HFF-Myc (cell line): ENCODE measurements around the gene ADSS1.

Experiments used
- DNase-seq: peaks from one replicate; pipeline ENCODE4 v3.0.0-alpha.2; 2011; ENCODE audit warnings: low read depth; ENCODE audit errors: extremely low read depth
- H3K4me3 ChIP-seq: replicated peaks from 2 replicates; pipeline ENCODE4 v1.5.1; 2011; ENCODE audit warnings: low read depth, mild to moderate bottlenecking, control low read depth, low read length
- TF ChIP-seq, protein P1 (sequence below): IDR thresholded peaks from 2 replicates; pipeline ENCODE4 v1.5.1; 2012; ENCODE audit warnings: mild to moderate bottlenecking, low read depth, low read length, control low read depth; ENCODE audit errors: missing control alignments

ADSS1 gene

DNA sequence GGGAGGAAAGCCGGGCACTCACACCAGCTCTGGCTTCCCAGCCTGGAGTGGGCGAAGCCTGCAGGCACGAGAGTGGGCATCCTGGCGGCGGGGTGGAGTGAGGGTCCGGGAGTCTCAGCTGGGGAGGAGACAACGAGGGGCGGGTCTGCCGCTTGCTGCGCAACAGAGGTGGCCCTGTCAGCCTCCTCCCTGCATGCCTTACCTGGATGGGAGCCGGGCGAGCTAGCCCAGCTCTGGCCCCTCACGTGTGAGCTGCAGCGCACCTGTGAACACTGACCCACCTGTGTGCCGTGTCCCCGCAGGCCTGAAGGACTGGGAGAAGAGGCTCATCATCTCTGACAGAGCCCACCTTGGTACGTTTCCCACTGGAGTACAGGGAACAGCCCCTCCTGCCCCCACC lies 15.0 kb downstream of the ADSS1 start:
- DNase-seq = no peak
- H3K4me3 ChIP-seq = no peak overlapping the region
- TF ChIP-seq, protein P1, sequence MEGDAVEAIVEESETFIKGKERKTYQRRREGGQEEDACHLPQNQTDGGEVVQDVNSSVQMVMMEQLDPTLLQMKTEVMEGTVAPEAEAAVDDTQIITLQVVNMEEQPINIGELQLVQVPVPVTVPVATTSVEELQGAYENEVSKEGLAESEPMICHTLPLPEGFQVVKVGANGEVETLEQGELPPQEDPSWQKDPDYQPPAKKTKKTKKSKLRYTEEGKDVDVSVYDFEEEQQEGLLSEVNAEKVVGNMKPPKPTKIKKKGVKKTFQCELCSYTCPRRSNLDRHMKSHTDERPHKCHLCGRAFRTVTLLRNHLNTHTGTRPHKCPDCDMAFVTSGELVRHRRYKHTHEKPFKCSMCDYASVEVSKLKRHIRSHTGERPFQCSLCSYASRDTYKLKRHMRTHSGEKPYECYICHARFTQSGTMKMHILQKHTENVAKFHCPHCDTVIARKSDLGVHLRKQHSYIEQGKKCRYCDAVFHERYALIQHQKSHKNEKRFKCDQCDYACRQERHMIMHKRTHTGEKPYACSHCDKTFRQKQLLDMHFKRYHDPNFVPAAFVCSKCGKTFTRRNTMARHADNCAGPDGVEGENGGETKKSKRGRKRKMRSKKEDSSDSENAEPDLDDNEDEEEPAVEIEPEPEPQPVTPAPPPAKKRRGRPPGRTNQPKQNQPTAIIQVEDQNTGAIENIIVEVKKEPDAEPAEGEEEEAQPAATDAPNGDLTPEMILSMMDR = no peak

DNA sequence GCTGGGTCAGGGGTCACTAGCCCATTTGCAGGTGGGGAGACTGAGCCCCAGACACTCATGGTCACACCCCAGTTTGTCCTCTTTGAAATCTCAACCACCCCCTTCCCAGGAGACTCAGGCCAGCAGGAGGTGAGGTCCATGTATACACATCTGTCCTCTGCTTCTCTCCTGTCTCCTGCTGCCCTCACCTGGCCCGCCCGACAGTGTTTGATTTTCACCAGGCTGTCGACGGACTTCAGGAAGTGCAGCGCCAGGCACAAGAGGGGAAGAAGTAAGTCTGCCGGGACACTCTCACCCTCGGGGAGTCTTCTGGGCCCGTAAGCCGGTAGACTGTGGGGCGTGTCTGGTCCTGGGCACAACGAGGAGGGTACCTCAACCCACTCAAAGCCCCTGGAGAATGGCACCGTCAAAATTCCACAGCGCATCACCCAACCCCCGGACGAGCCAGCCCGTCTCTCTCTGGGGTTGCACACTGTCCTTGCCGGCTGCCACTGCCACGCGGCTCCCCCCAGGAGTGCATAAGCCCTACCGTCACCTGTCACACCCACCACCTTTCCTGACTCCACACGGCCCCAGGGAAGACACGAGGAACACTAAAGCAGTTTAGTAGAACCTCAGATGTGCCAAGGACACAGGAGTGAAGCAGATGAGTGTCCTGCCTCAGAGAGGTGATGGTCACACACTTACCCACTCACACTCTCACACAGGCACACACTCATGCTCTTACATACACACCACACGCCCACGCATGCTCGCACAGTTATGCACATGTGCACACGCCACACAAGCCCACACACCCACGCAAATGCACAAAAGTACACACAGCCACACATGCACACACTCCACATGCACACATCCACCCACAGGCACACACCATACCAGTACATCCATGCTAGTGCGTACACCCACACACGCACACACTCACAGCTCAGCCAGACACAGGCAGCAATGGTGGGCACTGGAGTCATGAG lies 15.8 kb downstream of the ADSS1 start:
- TF ChIP-seq, protein P1 = no peak
- no peak for DNase-seq
- H3K4me3 ChIP-seq = no peak overlapping the region

DNA sequence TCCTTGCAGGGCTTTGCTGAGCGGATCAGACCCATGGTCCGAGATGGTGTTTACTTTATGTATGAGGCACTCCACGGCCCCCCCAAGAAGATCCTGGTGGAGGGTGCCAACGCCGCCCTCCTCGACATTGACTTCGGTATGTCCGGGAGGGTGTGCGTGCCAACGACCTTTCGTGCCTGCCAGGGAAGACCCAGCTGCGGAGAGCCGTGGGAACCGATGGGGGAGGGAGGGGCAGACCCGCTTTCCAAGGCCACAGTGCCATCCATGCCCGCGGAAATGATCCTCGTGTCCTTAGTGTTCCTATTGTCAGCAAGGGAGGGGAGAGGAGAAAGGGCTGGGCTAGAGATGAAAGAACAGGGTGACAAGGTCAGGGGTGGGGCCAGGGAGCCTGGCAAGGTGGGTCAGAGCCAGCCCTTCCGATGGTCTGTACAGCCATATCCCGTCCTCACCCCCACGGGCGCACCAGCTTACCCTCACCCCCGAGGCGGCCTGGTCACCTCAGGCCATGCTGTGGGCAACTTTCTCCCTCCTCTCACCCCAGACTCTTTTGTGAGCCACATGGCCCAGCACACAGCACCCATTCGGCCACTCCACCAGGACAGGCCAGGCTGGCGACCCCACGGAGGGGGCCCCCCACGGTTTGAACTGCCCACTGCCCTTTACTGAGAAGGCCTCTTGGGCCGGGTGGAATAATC lies 17.2 kb downstream of the ADSS1 start:
- no peak for DNase-seq
- H3K4me3 ChIP-seq = no peak overlapping the region
- TF ChIP-seq, protein P1 = no peak

DNA sequence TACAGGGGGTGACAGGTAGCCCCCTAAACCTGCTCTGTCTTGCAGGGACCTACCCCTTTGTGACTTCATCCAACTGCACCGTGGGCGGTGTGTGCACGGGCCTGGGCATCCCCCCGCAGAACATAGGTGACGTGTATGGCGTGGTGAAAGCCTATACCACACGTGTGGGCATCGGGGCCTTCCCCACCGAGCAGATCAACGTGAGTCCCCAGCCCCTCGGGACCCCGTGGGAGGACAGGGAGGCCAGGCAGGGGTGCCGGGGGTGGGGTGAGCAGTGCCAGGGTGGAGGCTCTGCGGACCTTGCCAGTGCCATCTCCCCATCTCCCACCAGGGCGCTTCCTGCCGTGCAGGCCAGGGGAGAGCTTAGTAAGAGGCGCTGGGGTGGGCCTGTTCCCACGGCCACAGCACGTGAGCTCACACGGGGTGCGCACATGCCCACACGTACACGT lies 17.8 kb downstream of the ADSS1 start:
- no peak overlapping the region for H3K4me3 ChIP-seq
- TF ChIP-seq, protein P1 = no peak
- DNase-seq = no peak

DNA sequence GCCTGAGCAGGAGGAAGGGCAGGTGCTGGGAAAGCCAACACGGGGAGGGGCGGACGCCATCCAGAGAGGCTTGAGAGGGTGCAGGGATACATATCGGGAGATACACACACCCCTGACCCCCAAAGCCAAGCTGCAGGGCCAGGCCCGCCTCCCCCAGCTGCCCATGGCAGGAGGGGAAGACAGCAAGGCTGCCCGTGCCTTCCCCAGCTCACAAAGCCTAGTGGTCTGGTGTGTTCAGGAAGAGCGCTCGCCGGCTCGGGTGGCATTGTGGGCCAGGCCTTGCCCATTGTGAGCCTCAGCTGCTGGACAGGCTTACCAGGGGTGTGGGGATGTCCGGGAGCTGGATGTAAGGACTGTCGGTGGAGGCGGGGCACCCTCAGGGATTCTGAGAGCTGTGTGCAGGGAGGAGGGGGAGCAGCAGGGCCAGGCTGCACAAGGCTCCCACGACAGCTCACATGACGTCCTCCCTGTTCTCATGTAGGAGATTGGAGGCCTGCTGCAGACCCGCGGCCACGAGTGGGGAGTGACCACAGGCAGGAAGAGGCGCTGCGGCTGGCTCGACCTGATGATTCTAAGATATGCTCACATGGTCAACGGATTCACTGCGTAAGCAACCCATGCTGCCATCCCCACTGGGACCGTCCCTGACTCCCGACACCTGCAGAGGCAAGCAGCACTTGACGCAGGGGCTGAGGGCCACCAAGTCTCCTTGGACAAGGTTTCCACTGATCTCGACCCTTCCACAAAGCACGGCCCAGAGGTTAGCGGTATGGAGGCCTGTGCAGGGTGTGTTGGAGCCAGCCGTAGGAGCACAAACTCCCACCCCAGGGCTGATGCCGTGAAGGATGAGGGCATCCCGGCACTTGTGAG lies 18.8 kb downstream of the ADSS1 start:
- no peak overlapping the region for H3K4me3 ChIP-seq
- no peak for DNase-seq
- TF ChIP-seq, protein P1 = no peak
